ENCODE measurements around the gene SLC38A9.

SLC38A9 gene

GRCh38 chr5:55592388-55593114 lies 119.6 kb downstream of the SLC38A9 start:
- no peak overlapping the region for H3K27ac Mint-ChIP-seq
- H3K27me3 Mint-ChIP-seq = peaks cover 33 to 41% of the 10 kb centered on the region in 2 donors
- DNase-seq (no peak), ATAC-seq (replicated peaks) (no peak)
- H3K4me3 Mint-ChIP-seq = no peak overlapping the region
- no peaks in the 10 kb centered on the region for H3K4me1 Mint-ChIP-seq (ENCODE audit: low read depth in 2 of 2)
- H3K9me3 Mint-ChIP-seq = no peaks in the 10 kb centered on the region
- H3K36me3 Mint-ChIP-seq (ENCODE audit: insufficient read depth) = no peaks in the 10 kb centered on the region

GRCh38 chr5:55591686-55592085 lies 120.4 kb downstream of the SLC38A9 start:
- Mint-ChIP-seq H3K36me3 (ENCODE audit: insufficient read depth) (no peaks in the 10 kb centered on the region), H3K4me3 (no peak overlapping the region), H3K9me3 (no peaks in the 10 kb centered on the region), H3K4me1 (ENCODE audit: low read depth in 2 of 2) (no peaks in the 10 kb centered on the region), H3K27ac (no peak overlapping the region), H3K27me3 (peaks cover 33 to 34% of the 10 kb centered on the region in 2 donors)
- DNase-seq = no peak
- ATAC-seq (replicated peaks) = no peak

- H3K4me1 Mint-ChIP-seq (ENCODE audit: low read depth in 2 of 2) = peaks cover 0 to 1% of the 10 kb centered on the region in 2 donors
- H3K9me3 Mint-ChIP-seq = no peaks in the 10 kb centered on the region
- H3K4me3 Mint-ChIP-seq = no peak overlapping the region
- H3K36me3 Mint-ChIP-seq (ENCODE audit: insufficient read depth) = no peaks in the 10 kb centered on the region
- no peak for ATAC-seq (replicated peaks)
- peaks cover 4% of the 10 kb centered on the region in 2 donors for H3K27me3 Mint-ChIP-seq
- DNase-seq = no peak
- no peak overlapping the region for H3K27ac Mint-ChIP-seq
Observed at GRCh38 chr5:55585206-55585610, 126.9 kb downstream of the SLC38A9 start.

- DNase-seq (no peak), ATAC-seq (replicated peaks) (no peak)
- Mint-ChIP-seq H3K27ac (no peak overlapping the region), H3K27me3 (no peaks in the 10 kb centered on the region), H3K36me3 (ENCODE audit: insufficient read depth) (no peaks in the 10 kb centered on the region), H3K4me3 (no peak overlapping the region), H3K4me1 (ENCODE audit: low read depth in 2 of 2) (peaks cover 0 to 1% of the 10 kb centered on the region in 2 donors), H3K9me3 (no peaks in the 10 kb centered on the region)
Observed at GRCh38 chr5:55584398-55585205, 127.5 kb downstream of the SLC38A9 start.

- H3K36me3 Mint-ChIP-seq (ENCODE audit: insufficient read depth) = peaks cover 2% of the 10 kb centered on the region
- peaks cover 0 to 1% of the 10 kb centered on the region in 2 donors for H3K4me1 Mint-ChIP-seq (ENCODE audit: low read depth in 2 of 2)
- H3K27ac Mint-ChIP-seq = no peak overlapping the region
- H3K9me3 Mint-ChIP-seq = no peaks in the 10 kb centered on the region
- H3K27me3 Mint-ChIP-seq = no peaks in the 10 kb centered on the region
- ATAC-seq (replicated peaks) = no peak
- DNase-seq = no peak
- no peak overlapping the region for H3K4me3 Mint-ChIP-seq
Observed at GRCh38 chr5:55583578-55583977, 128.5 kb downstream of the SLC38A9 start.

GRCh38 chr5:55582256-55582655 lies 129.9 kb downstream of the SLC38A9 start:
- ATAC-seq (replicated peaks) (no peak), DNase-seq (no peak)
- peak overlapping the region in 1 of 2 donors; percentile 63 for H3K27ac Mint-ChIP-seq
- H3K4me1 Mint-ChIP-seq (ENCODE audit: low read depth in 2 of 2) = peaks cover 0 to 1% of the 10 kb centered on the region in 2 donors
- no peak overlapping the region for H3K4me3 Mint-ChIP-seq
- H3K36me3 Mint-ChIP-seq (ENCODE audit: insufficient read depth) = peaks cover 2% of the 10 kb centered on the region
- H3K9me3 Mint-ChIP-seq = no peaks in the 10 kb centered on the region
- H3K27me3 Mint-ChIP-seq = no peaks in the 10 kb centered on the region

GRCh38 chr5:55580042-55580441 lies 132.1 kb downstream of the SLC38A9 start:
- Mint-ChIP-seq H3K9me3 (no peaks in the 10 kb centered on the region), H3K36me3 (ENCODE audit: insufficient read depth) (peaks cover 2% of the 10 kb centered on the region), H3K4me3 (no peak overlapping the region), H3K27me3 (peaks cover 0 to 5% of the 10 kb centered on the region in 2 donors), H3K27ac (no peak overlapping the region), H3K4me1 (ENCODE audit: low read depth in 2 of 2) (peaks cover 0 to 1% of the 10 kb centered on the region in 2 donors)
- DNase-seq (no peak), ATAC-seq (replicated peaks) (no peak)

GRCh38 chr5:55578771-55579170 lies 133.4 kb downstream of the SLC38A9 start:
- H3K9me3 Mint-ChIP-seq = no peaks in the 10 kb centered on the region
- peaks cover 2% of the 10 kb centered on the region for H3K36me3 Mint-ChIP-seq (ENCODE audit: insufficient read depth)
- no peak for DNase-seq
- H3K27me3 Mint-ChIP-seq = peaks cover 0 to 5% of the 10 kb centered on the region in 2 donors
- peaks cover 0 to 1% of the 10 kb centered on the region in 2 donors for H3K4me1 Mint-ChIP-seq (ENCODE audit: low read depth in 2 of 2)
- no peak overlapping the region for H3K4me3 Mint-ChIP-seq
- H3K27ac Mint-ChIP-seq = no peak overlapping the region
- no peak for ATAC-seq (replicated peaks)

GRCh38 chr5:55577353-55578060 lies 134.6 kb downstream of the SLC38A9 start:
- Mint-ChIP-seq H3K27ac (no peak overlapping the region), H3K4me1 (ENCODE audit: low read depth in 2 of 2) (peaks cover 0 to 1% of the 10 kb centered on the region in 2 donors), H3K4me3 (no peak overlapping the region), H3K27me3 (peaks cover 0 to 5% of the 10 kb centered on the region in 2 donors), H3K36me3 (ENCODE audit: insufficient read depth) (peaks cover 3% of the 10 kb centered on the region), H3K9me3 (no peaks in the 10 kb centered on the region)
- ATAC-seq (replicated peaks) (no peak), DNase-seq (no peak)

GRCh38 chr5:55576661-55577060 lies 135.5 kb downstream of the SLC38A9 start:
- ATAC-seq (replicated peaks) (no peak), DNase-seq (no peak)
- peaks cover 5% of the 10 kb centered on the region for H3K36me3 Mint-ChIP-seq (ENCODE audit: insufficient read depth)
- peaks cover 0 to 5% of the 10 kb centered on the region in 2 donors for H3K27me3 Mint-ChIP-seq
- no peaks in the 10 kb centered on the region for H3K9me3 Mint-ChIP-seq
- H3K4me1 Mint-ChIP-seq (ENCODE audit: low read depth in 2 of 2) = no peaks in the 10 kb centered on the region
- H3K4me3 Mint-ChIP-seq = no peak overlapping the region
- H3K27ac Mint-ChIP-seq = no peak overlapping the region
